HepG2 (cell line): ENCODE data around the gene FAM174C. TPM values are rescaled to one million over a fixed set of nuclear protein-coding genes. Genes with fewer than 3 reads are reported as not detected.

Source experiments
- ARHGAP35 ChIP-seq: sonication (generic); formaldehyde crosslinking; IDR thresholded peaks from 2 replicates; pipeline ENCODE4 v1.9.0; 2022; ENCODE audit warnings: mild to moderate bottlenecking, inconsistent platforms, moderate library complexity, missing genetic modification reagents, borderline replicate concordance
- DNMT3B ChIP-seq: conservative IDR thresholded peaks from 2 replicates; pipeline ENCODE4 v1.6.1; 2016; ENCODE audit warnings: missing biosample characterization, control low read depth
- HNRNPH1 ChIP-seq: fragments of 200-400 bp; formaldehyde crosslinking; optimal IDR thresholded peaks from 2 replicates; pipeline ENCODE3; 2017; ENCODE audit warnings: mild to moderate bottlenecking, low read depth, low read length
- KDM1A ChIP-seq: IDR thresholded peaks from 2 replicates; pipeline ENCODE4 v1.6.1; 2016; ENCODE audit warnings: missing compliant biosample characterization
- KLF15 ChIP-seq: sonication (generic); formaldehyde crosslinking; IDR thresholded peaks from 2 replicates; pipeline ENCODE4 v1.8.1; 2023; ENCODE audit warnings: borderline replicate concordance, mild to moderate bottlenecking, inconsistent platforms, missing genetic modification reagents, mixed read lengths
- MTA1 ChIP-seq: sonication (generic); formaldehyde crosslinking; IDR thresholded peaks from 2 replicates; pipeline ENCODE4 v1.4.0; 2020; ENCODE audit warnings: missing genetic modification reagents, mild to moderate bottlenecking, borderline replicate concordance
- MYNN ChIP-seq: sonication (generic); formaldehyde crosslinking; IDR thresholded peaks from 2 replicates; pipeline ENCODE4 v1.4.0; 2020; ENCODE audit warnings: mild to moderate bottlenecking, low read depth, missing genetic modification reagents
- POLR2AphosphoS5 ChIP-seq: IDR thresholded peaks from 2 replicates; pipeline ENCODE4 v1.6.1; 2012; ENCODE audit warnings: low read depth, low read length
- SYNCRIP ChIP-seq: fragments of 200-400 bp; formaldehyde crosslinking; IDR thresholded peaks from 2 replicates; pipeline ENCODE4 v1.6.1; 2018; ENCODE audit warnings: mild to moderate bottlenecking, low read depth, low read length; ENCODE audit not compliant: insufficient read depth
- TAF15 ChIP-seq: fragments of 200-400 bp; formaldehyde crosslinking; IDR thresholded peaks from one replicate; pipeline ENCODE4 v1.6.1; 2018; ENCODE audit warnings: mild to moderate bottlenecking, low read depth, low read length; ENCODE audit not compliant: poor library complexity, severe bottlenecking
- TFDP2 ChIP-seq: sonication (generic); formaldehyde crosslinking; IDR thresholded peaks from 2 replicates; pipeline ENCODE4 v1.4.0; 2020; ENCODE audit warnings: missing genetic modification reagents
- THAP9 ChIP-seq: sonication (generic); formaldehyde crosslinking; IDR thresholded peaks from 2 replicates; pipeline ENCODE4; 2020; ENCODE audit warnings: missing genetic modification reagents, mild to moderate bottlenecking, borderline replicate concordance
- TRAFD1 ChIP-seq: sonication (generic); formaldehyde crosslinking; IDR thresholded peaks from 2 replicates; pipeline ENCODE4 v1.5.1; 2020; ENCODE audit warnings: missing genetic modification reagents, mild to moderate bottlenecking, borderline replicate concordance
- ZBTB14 ChIP-seq: sonication (generic); formaldehyde crosslinking; IDR thresholded peaks from 2 replicates; pipeline ENCODE4 v1.4.0; 2020; ENCODE audit warnings: missing genetic modification reagents
- ZBTB38 ChIP-seq: sonication (generic); formaldehyde crosslinking; IDR thresholded peaks from 2 replicates; pipeline ENCODE4 v1.5.1; 2020; ENCODE audit warnings: mild to moderate bottlenecking, missing genetic modification reagents
- ZFP90 ChIP-seq: sonication (generic); formaldehyde crosslinking; IDR thresholded peaks from 2 replicates; pipeline ENCODE4 v1.8.0; 2022; ENCODE audit warnings: missing genetic modification reagents, mild to moderate bottlenecking, inconsistent platforms, borderline replicate concordance
- ZNF446 ChIP-seq: sonication (generic); formaldehyde crosslinking; IDR thresholded peaks from 2 replicates; pipeline ENCODE4 v1.5.0; 2020; ENCODE audit warnings: mild to moderate bottlenecking, missing genetic modification reagents
- ZNF557 ChIP-seq: sonication (generic); formaldehyde crosslinking; IDR thresholded peaks from 2 replicates; pipeline ENCODE4 v1.4.0; 2020; ENCODE audit warnings: missing genetic modification reagents
- ZNF770 ChIP-seq: sonication (generic); formaldehyde crosslinking; IDR thresholded peaks from 2 replicates; pipeline ENCODE4 v1.5.0; 2020; ENCODE audit warnings: mild to moderate bottlenecking, missing genetic modification reagents
- polyA plus RNA-seq, 8 experiments: library from polyadenylated mRNA; depleted of rRNA in 3 of 8; stranded (reverse) in 7 of 8; unstranded in 1 of 8; fragments of >200 nt; fragmentation: Illumina TruSeq in 4 of 8; extraction: Trizol in 4 of 8; gene quantifications; 2 replicates each; pipeline versions ENCODE4 v1.2.1 to v1.2.3, GENCODE V29; 2011 to 2016; ENCODE audit warnings: low read depth in 4 of 8, missing spikeins in 1 of 8, mixed read lengths in 1 of 8; ENCODE audit not compliant: insufficient read depth in 1 of 8
- total RNA-seq, 5 experiments: library from RNA; depleted of rRNA; stranded (reverse); fragments of >200 nt; fragmentation: Illumina TruSeq; extraction: Trizol; gene quantifications; 2 replicates each; pipeline ENCODE4 v1.2.3, GENCODE V29; 2016; ENCODE audit warnings: low read depth in 1 of 5

FAM174C gene
- total and polyA plus RNA-seq, 2 of the 13 experiments (the other 11 are each of a cell fraction or from before 2014, with no cell fraction given), result 19.5 to 31.3 TPM

GRCh38 chr19:1251330-1252220 lies 23.8 kb upstream of the FAM174C start (continued):
- TF ChIP-seq HNRNPH1, result peak; percentile 29
- TF ChIP-seq MTA1, result 0 out of 2 replicates have a peak, but pooled peaks have one; percentile 0
- TF ChIP-seq SYNCRIP, result no peak
- TF ChIP-seq ZNF770 (CRISPR knock-in tag), result no peak
- TF ChIP-seq KDM1A, result no peak
- no peak for TF ChIP-seq DNMT3B
- no peak for TF ChIP-seq ZFP90 (CRISPR knock-in tag)
- no peak for TF ChIP-seq ZBTB14 (CRISPR knock-in tag)
- no peak for TF ChIP-seq TRAFD1 (CRISPR knock-in tag)
- TF ChIP-seq ARHGAP35, result no peak
- TF ChIP-seq ZNF446 (CRISPR knock-in tag), result no peak; the same call in 1 of the 2 replicates
- no peak for TF ChIP-seq ZNF557 (CRISPR knock-in tag)
- TF ChIP-seq THAP9 (CRISPR knock-in tag), result no peak
- TF ChIP-seq POLR2AphosphoS5, result peak; percentile 36; the same call in 1 of the 2 replicates
- TF ChIP-seq TAF15, result no peak
- no peak for TF ChIP-seq KLF15 (CRISPR knock-in tag)
- TF ChIP-seq ZBTB38 (CRISPR knock-in tag), result peak; percentile 42; the same call in 1 of the 2 replicates
- no peak for TF ChIP-seq TFDP2 (CRISPR knock-in tag)
- no peak for TF ChIP-seq MYNN (CRISPR knock-in tag)
